RWPE2 (cell line): ENCODE results near the gene CD164L2.

ENCODE experiments used
- ATAC-seq: fragments of 200-7000 bp; cut with Tn5 transposase; 3 replicates; pipeline ENCODE4 v1.9.1; 2021; ENCODE audit warnings: low read depth
- DNase-seq: peaks from one replicate; pipeline ENCODE4 v3.0.0-alpha.2; 2020; ENCODE audit warnings: low spot score
- H3K27ac ChIP-seq: fragments of 450-650 bp; 2 replicates; pipeline ENCODE4 v1.5.1; 2017; ENCODE audit warnings: mild to moderate bottlenecking; ENCODE audit not compliant: poor library complexity, severe bottlenecking
- H3K27me3 ChIP-seq: fragments of 250-450 bp; sonication (Bioruptor Pico); 2 replicates; pipeline ENCODE4 v1.5.1; 2021; ENCODE audit warnings: mild to moderate bottlenecking, moderate library complexity; ENCODE audit not compliant: insufficient read depth, poor library complexity, severe bottlenecking
- H3K36me3 ChIP-seq: fragments of 250-450 bp; sonication (Bioruptor Pico); 2 replicates; pipeline ENCODE4 v1.5.1; 2020; ENCODE audit warnings: low read depth, mild to moderate bottlenecking, moderate library complexity
- H3K4me1 ChIP-seq: fragments of 250-450 bp; sonication (Bioruptor Pico); 2 replicates; pipeline ENCODE4 v1.5.1; 2021; ENCODE audit warnings: mild to moderate bottlenecking, moderate library complexity; ENCODE audit not compliant: insufficient read depth, poor library complexity, severe bottlenecking
- H3K4me3 ChIP-seq: fragments of 250-450 bp; sonication (Bioruptor Pico); 2 replicates; pipeline ENCODE4 v1.5.1; 2021; ENCODE audit warnings: mild to moderate bottlenecking, moderate library complexity; ENCODE audit not compliant: severe bottlenecking
- H3K9me3 ChIP-seq: fragments of 250-450 bp; sonication (Bioruptor Pico); 2 replicates; pipeline ENCODE4 v1.5.1; 2021; ENCODE audit warnings: mild to moderate bottlenecking, moderate library complexity; ENCODE audit not compliant: severe bottlenecking
- TF ChIP-seq, protein P1 (sequence below): fragments of 450-650 bp; IDR thresholded peaks from one replicate; pipeline ENCODE4 v1.5.1; 2017; ENCODE audit warnings: mild to moderate bottlenecking, moderate library complexity; ENCODE audit not compliant: poor library complexity, severe bottlenecking

Gene CD164L2

DNA sequence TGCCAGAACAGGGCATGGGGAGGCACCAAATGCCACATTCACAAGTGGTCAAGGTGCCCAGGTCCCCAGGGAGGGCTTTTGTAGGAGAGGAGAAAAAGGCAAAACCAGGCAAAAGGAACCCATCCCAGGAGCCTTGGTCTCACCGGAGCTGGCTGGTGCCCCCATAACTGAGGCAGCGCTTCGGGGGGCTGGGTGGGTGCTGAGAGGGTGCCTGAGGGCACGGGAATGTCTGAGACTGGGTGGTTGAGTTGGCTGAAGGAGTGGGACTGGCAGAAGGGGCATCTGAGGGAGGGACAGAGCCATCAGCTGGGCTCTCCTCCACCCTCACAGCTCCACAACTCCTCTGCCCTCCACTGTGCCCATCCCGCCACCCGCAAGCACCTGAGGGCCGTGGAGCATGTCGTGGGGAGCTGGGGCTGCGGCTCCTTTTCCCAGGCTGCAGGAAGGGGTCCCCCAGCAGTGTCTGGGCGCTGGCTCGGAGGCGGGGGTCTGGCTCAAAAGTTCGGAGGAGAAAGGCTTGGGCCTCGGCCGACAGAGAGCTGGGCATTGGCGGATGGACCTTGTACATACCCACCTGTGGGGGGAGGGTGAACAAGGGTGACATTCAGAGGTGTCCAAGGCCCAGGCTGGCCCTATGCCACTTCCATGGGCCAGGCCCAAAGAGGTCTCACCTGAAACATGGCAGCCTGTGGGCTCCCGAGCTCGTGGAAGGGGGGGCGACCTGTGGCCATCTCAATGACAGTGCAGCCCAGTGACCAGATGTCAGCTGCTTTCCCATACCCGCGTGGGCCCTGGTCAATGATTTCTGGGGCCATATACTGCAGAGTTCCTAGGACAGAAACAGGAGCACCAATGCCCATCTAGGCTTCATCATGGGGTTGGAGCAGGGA lies 24.9 kb downstream of the CD164L2 start:
- H3K36me3 ChIP-seq: peaks cover 60% of the 10 kb centered on the region
- H3K4me1 ChIP-seq: no peaks in the 10 kb centered on the region
- no peak for ATAC-seq
- H3K9me3 ChIP-seq: no peaks in the 10 kb centered on the region
- TF ChIP-seq, protein P1, sequence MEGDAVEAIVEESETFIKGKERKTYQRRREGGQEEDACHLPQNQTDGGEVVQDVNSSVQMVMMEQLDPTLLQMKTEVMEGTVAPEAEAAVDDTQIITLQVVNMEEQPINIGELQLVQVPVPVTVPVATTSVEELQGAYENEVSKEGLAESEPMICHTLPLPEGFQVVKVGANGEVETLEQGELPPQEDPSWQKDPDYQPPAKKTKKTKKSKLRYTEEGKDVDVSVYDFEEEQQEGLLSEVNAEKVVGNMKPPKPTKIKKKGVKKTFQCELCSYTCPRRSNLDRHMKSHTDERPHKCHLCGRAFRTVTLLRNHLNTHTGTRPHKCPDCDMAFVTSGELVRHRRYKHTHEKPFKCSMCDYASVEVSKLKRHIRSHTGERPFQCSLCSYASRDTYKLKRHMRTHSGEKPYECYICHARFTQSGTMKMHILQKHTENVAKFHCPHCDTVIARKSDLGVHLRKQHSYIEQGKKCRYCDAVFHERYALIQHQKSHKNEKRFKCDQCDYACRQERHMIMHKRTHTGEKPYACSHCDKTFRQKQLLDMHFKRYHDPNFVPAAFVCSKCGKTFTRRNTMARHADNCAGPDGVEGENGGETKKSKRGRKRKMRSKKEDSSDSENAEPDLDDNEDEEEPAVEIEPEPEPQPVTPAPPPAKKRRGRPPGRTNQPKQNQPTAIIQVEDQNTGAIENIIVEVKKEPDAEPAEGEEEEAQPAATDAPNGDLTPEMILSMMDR: no peak
- H3K4me3 ChIP-seq: no peak overlapping the region
- no peak overlapping the region for H3K27ac ChIP-seq
- no peak for DNase-seq
- no peaks in the 10 kb centered on the region for H3K27me3 ChIP-seq

- DNase-seq (no peak), ATAC-seq (peak; percentile 43; the same call in 1 of the 3 replicates)
- Histone ChIP-seq H3K9me3 (no peaks in the 10 kb centered on the region), H3K4me3 (no peak overlapping the region), H3K4me1 (no peaks in the 10 kb centered on the region), H3K36me3 (peaks cover 62% of the 10 kb centered on the region), H3K27ac (no peak overlapping the region), H3K27me3 (no peaks in the 10 kb centered on the region)
- TF ChIP-seq, protein P1: peak; percentile 85
Measured at GRCh38 chr1:27357281-27358037, 25.7 kb downstream of the CD164L2 start.

GRCh38 chr1:27356619-27357280 lies 26.4 kb downstream of the CD164L2 start:
- Histone ChIP-seq H3K27me3 (no peaks in the 10 kb centered on the region), H3K36me3 (peaks cover 62% of the 10 kb centered on the region), H3K9me3 (no peaks in the 10 kb centered on the region), H3K4me1 (no peaks in the 10 kb centered on the region), H3K4me3 (no peak overlapping the region), H3K27ac (no peak overlapping the region)
- TF ChIP-seq, protein P1: no peak
- DNase-seq: no peak
- no peak for ATAC-seq

DNA sequence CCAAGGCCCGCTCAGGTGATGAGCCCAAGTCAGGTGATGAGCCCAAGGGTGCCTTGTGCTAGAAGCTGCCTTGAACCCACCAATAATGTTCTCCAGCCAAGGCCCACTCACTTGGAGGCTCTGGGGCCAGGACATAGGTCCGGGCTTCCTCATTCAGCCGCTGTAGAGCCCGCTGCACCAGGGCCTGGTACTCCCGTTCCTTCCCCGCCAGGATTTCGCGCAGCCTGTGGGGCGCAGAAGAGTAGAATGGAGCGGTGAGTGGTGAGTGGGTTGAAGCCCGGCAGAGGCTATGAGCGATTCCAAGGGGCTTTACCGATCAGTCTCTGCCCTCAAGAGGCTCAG lies 26.9 kb downstream of the CD164L2 start:
- Histone ChIP-seq H3K4me1 (no peaks in the 10 kb centered on the region), H3K9me3 (no peaks in the 10 kb centered on the region), H3K4me3 (no peak overlapping the region), H3K27ac (no peak overlapping the region), H3K27me3 (no peaks in the 10 kb centered on the region), H3K36me3 (peaks cover 60% of the 10 kb centered on the region)
- TF ChIP-seq, protein P1: no peak
- DNase-seq (no peak), ATAC-seq (no peak)
